Urinary bladder (tissue), 4 donors: Measurements from ENCODE around the gene ATP8A2. TPM values are rescaled to one million over a fixed set of nuclear protein-coding genes. Genes with fewer than 3 reads are reported as not detected.

Experiments
- DNase-seq: peaks from one replicate; pipeline ENCODE4 v3.0.0-alpha.2; 2015; ENCODE audit errors: extremely low spot score
- H3K27ac ChIP-seq: one replicate; pipeline ENCODE4 v1.5.1; 2013; ENCODE audit warnings: low read depth, mild to moderate bottlenecking, moderate library complexity
- H3K36me3 ChIP-seq: one replicate; pipeline ENCODE4 v1.6.1; 2013; ENCODE audit warnings: mild to moderate bottlenecking, moderate library complexity; ENCODE audit not compliant: insufficient read depth
- H3K4me1 ChIP-seq: one replicate; pipeline ENCODE4 v1.6.1; 2013; ENCODE audit warnings: mild to moderate bottlenecking, moderate library complexity; ENCODE audit not compliant: insufficient read depth
- H3K4me3 ChIP-seq: one replicate; pipeline ENCODE4 v1.5.1; 2013; ENCODE audit warnings: low read depth, low read length
- WGBS: extraction: QIAGEN DNeasy Blood & Tissue Kit; methylation state at CpG from one replicate; pipeline ENCODE4 v1.1.7; 2013; 5-methylcytosine and 5-hydroxymethylcytosine counted together
- polyA plus RNA-seq: library from polyadenylated mRNA; stranded (reverse); fragments of 200-250 nt; gene quantifications from one replicate; pipeline ENCODE4 v1.2.3, GENCODE V29; 2013
- total RNA-seq: library from RNA; depleted of rRNA; stranded (reverse); fragments of >200 nt; gene quantifications from one replicate; pipeline ENCODE4 v1.2.3, GENCODE V29; 2014
- donor health status: healthy with polysubstance abuse.
- donor health status: healthy.

The ATP8A2 gene
- total and polyA plus RNA-seq, 2 donors = 1.4 to 1.5 TPM

DNA sequence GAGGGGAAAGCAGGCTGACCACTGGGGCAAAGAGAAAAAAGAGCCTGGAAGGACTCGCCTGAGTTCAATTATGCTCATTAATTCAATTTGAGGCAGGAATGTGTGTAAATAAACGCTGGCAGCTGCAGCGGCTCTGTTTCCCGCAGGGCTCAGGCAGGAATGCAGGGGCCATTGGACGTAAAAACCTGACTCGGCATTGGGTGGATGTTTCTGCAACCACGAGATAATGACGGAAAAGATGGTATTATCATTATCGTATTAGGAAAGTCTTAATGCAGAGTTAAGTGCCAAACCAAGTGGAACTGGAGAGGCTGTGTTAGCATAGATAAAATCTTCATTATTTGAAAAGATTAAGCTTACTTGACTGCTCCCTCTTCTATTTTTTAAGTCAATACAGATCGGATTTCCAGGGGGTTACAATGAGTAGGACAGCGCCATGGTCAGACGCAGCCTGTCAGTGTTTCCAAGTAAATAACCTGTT is 510.2 kb downstream of the ATP8A2 start:
- Histone ChIP-seq H3K36me3 (no peaks in the 10 kb centered on the region), H3K4me1 (no peaks in the 10 kb centered on the region), H3K27ac (no peak overlapping the region), H3K4me3 (no peak overlapping the region)
- DNase-seq = no peak
- 14% methylated on average over 12 of the region's 12 CpGs for WGBS

DNA sequence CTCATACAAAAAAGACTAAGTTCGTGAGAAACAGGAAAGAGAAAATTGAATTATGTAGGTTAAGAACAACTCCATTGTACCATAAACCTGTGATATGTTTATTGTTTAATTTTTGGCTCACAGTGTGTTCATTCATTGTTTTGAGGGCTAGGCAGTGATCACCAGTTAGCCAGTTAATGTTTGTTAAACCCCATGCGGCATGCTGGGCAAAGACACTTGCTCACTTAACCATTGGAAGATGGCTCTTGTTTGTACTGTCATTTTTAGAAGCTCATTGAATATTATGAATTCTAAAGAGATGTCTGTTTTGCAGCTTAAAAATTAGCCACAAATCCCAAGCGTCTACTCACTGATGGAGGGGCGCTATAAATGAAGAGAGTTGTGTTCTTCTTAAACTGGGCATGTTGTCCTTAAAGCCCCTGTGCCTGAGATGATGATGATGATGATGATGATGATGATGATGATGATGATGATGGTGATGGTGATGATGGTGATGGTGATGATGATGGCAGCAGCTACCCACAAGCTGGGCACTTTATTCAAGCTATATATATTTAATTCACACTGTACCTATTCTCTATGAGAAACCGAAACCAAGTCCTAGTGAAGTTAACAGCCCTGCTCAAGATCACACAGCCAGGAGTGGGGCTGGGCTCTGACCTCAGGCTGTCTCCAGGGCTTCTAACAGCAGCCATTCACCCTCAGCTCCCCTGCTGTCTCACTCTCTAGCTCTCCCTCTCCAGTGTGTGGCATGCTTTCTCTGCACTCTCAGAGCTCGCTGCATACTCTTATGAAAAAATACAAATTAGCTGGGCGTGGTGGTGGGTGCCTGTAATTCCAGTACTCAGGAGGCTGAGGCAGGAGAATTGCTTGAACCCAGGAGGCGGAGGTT is 510.9 kb downstream of the ATP8A2 start:
- Histone ChIP-seq H3K36me3 (no peaks in the 10 kb centered on the region), H3K4me3 (no peak overlapping the region), H3K27ac (no peak overlapping the region), H3K4me1 (no peaks in the 10 kb centered on the region)
- WGBS = 84% methylated on average over 8 of the region's 8 CpGs
- DNase-seq = no peak

DNA sequence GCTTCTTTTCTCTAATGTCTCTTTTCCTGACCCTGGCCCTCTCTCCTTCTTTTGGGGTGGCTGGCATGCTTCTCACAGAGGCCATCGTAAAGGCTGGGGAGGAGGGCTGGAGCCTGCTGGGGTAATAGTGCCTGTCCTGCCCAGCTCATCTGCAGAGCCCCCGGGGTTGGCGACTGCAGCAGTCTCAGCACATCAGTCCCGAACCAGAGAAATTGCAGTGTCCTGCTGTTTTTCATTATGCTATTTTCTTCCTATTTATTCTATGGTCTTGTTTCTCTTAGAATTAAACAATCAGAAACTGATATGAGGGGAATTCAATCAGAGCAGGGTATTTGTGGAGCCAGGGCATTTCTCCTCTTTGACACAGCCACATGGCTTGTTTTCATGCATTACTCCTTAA is 513.6 kb downstream of the ATP8A2 start:
- DNase-seq = no peak
- 85% methylated on average over 4 of the region's 4 CpGs for WGBS
- H3K4me1 ChIP-seq = no peaks in the 10 kb centered on the region
- no peak overlapping the region for H3K27ac ChIP-seq
- no peak overlapping the region for H3K4me3 ChIP-seq
- no peaks in the 10 kb centered on the region for H3K36me3 ChIP-seq

- WGBS = 86% methylated on average over 14 of the region's 14 CpGs
- no peaks in the 10 kb centered on the region for H3K36me3 ChIP-seq
- no peak for DNase-seq
- no peak overlapping the region for H3K4me3 ChIP-seq
- H3K4me1 ChIP-seq = no peaks in the 10 kb centered on the region
- no peak overlapping the region for H3K27ac ChIP-seq
Observed at GRCh38 chr13:25886438-25887214, 514.9 kb downstream of the ATP8A2 start.

DNA sequence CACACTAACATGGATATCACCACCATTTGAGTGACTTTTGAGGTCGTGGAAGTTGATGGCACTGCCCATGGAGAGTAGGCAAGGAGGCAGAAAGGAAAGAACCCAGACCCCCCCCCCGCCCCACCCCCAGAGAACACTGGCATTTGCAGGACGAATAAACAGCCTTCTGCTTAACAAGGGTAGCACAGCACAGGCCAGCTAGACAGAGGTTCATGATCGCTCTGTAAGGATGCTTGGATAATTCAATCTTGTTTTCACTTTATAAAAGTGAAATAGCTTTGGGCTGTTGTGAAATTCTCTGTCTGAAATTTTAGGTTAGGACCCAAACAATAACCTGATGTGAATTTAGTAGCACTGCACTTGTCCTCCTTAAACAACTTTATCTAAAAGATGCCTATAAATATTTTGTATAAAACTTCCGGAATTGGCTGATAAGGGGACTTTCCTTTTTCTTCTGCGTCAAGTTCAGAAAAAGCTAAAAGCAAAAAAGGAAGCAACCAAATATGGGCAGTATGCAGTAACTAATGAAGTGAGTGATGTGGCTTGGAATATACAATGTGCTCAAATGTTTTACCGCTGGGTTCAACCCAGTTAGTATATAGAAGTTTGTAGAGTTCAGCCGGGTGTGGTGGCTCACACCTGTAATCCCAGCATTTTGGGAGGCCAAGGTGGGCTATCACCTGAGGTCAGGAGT is 516.3 kb downstream of the ATP8A2 start:
- Histone ChIP-seq H3K4me1 (no peaks in the 10 kb centered on the region), H3K36me3 (no peaks in the 10 kb centered on the region), H3K27ac (no peak overlapping the region), H3K4me3 (no peak overlapping the region)
- no peak for DNase-seq
- WGBS = 67% methylated on average over 8 of the region's 8 CpGs

DNA sequence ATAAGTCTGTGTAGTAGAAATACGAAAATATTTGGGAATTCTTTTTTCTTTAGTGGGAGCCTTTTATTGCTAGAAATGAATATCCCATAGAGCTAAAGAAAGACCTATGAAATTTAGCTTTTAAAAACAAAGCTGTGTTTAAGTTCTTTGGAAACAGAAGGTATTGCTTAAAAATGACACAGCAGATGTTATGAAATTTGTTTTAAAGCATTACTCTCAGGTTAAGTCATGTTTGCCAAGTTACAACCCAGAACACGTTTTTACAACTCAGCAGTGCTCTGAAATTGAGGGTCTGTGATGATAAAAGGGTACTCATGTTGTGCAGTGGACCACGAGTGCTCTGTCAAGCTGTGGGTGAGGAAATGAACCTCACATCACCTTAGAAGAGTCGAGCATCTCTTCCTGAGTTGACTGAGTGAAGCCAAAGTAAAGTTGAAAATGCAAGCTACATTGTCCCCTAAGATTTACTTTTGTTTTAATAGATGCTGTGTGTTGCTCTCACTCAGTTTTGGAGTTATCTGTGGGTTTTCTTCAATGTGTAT is 519.0 kb downstream of the ATP8A2 start:
- no peak for DNase-seq
- 34% methylated on average over 4 of the region's 4 CpGs for WGBS
- H3K27ac ChIP-seq = no peak overlapping the region

GRCh38 chr13:25898991-25899390 is 527.2 kb downstream of the ATP8A2 start:
- Histone ChIP-seq H3K36me3 (no peaks in the 10 kb centered on the region), H3K27ac (no peak overlapping the region), H3K4me3 (no peak overlapping the region), H3K4me1 (no peaks in the 10 kb centered on the region)
- no peak for DNase-seq
- WGBS = 94% methylated on average over 7 of the region's 7 CpGs

More for the DNA sequence above, 519.0 kb downstream of the ATP8A2 start:
- Histone ChIP-seq H3K4me1 (no peaks in the 10 kb centered on the region), H3K4me3 (no peak overlapping the region), H3K36me3 (no peaks in the 10 kb centered on the region)

GRCh38 chr13:25899464-25899863 is 527.7 kb downstream of the ATP8A2 start:
- H3K36me3 ChIP-seq = no peaks in the 10 kb centered on the region
- H3K4me1 ChIP-seq = no peaks in the 10 kb centered on the region
- no peak overlapping the region for H3K27ac ChIP-seq
- DNase-seq = no peak
- WGBS = 79% methylated on average over 6 of the region's 6 CpGs
- H3K4me3 ChIP-seq = no peak overlapping the region

DNA sequence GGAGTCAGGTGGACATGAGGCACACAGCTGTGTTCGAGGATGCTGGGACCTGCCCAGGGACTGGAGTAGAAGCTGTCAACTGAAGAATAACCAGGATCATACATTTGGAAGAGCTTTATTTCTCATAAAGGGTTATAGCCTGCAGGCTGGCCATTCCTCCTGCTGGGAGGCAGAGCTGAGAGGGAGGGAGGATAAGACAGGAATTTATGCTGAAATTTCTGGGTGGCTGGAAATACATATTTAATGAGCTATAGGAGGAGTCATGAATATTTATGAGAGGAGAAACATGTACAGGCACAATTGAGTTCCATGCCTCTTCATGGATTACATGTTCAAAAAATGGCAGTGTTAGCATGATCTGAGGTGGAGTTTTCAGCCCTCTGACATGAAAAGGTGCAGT is 528.2 kb downstream of the ATP8A2 start:
- Histone ChIP-seq H3K4me3 (no peak overlapping the region), H3K4me1 (no peaks in the 10 kb centered on the region), H3K36me3 (no peaks in the 10 kb centered on the region), H3K27ac (no peak overlapping the region)
- no peak for DNase-seq
- WGBS = 79% methylated on average over 1 of the region's 1 CpG

DNA sequence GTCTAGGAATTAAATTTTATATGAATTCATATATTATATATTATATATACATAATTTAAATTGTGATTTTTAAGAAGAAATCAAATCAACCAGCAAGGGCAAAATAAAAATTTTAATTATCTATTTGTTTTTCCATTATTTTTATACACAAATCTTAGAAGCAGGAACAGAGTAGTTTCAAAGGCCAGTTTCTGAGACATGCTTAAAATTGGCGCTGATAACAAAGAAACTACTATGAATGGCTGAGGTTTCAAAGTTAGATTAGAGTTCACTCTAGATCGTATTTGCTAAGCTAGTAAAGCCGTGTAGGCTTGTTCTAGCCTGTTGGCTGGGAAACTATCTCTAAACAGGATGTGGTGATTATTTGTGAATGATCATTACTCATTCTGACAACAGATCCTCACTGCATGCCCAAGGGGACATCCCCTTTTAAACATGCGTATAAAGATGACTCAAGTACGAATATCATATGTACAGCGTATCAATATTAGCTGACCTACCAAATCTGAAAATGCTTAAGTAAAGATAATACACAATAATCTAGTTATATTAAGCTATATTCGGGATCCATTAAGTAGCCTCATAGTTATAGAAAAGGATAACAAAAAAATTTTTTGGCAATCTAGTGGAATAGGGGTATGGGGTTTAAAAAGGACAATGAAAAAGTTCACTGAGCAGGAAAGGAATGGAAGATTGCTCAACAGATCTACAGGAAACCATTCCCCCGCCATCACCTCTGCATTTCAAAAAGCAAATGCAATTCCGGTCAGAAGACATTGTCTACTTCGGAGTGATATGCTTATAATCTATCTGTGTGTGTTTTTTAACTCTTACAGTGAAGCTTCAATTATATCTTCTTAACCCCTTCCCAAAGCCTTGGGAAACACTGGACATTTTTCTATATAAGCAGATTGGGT is 529.9 kb downstream of the ATP8A2 start:
- 36% methylated on average over 10 of the region's 10 CpGs for WGBS
- no peaks in the 10 kb centered on the region for H3K36me3 ChIP-seq
- DNase-seq = peak; percentile 66
- no peak overlapping the region for H3K27ac ChIP-seq
- no peaks in the 10 kb centered on the region for H3K4me1 ChIP-seq
- H3K4me3 ChIP-seq = no peak overlapping the region

DNA sequence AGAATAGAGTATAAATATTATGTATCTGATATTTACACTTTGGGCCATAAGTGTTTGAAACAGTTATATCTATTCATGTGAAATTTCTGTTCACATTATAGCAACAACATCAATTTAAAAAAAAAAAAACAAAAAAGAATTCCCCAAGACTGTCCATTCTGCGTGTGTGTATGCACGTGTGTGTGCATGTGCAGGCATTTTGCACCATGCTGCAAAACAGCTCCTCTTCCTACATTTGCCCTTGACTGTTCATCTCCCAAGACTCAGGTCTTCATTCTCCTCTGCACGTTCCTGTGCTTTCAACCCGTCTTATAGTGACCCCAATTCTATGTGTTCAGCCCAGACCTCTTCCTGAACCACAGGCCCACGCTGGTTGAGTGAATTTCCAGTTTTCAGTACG is 530.7 kb downstream of the ATP8A2 start:
- Histone ChIP-seq H3K4me1 (no peaks in the 10 kb centered on the region), H3K36me3 (no peaks in the 10 kb centered on the region), H3K27ac (no peak overlapping the region), H3K4me3 (no peak overlapping the region)
- 88% methylated on average over 6 of the region's 6 CpGs for WGBS
- DNase-seq = no peak

DNA sequence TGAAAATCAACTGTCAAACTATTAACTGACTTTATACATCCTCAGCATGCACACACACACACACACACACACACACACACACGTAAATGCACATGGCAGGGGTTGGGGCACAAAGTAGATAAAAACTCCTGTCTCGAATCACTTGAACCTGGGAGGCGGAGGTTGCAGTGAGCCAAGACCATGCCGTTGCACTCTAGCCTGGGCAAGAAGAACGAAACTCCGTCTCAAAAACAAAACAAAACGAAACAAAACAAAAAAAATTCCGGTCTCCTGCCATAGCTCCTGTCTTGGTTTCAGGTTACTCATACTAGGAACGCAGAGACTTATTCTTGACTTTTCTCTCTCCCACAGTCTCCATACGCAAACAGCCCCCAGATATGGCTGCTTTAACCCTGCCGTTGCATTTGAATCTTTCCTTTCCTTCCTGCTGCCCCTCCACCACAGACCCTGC is 531.1 kb downstream of the ATP8A2 start:
- H3K36me3 ChIP-seq = no peaks in the 10 kb centered on the region
- no peak overlapping the region for H3K4me3 ChIP-seq
- no peaks in the 10 kb centered on the region for H3K4me1 ChIP-seq
- no peak overlapping the region for H3K27ac ChIP-seq
- 70% methylated on average over 11 of the region's 11 CpGs for WGBS
- no peak for DNase-seq
